Kidney (tissue), 14 donors: ENCODE data around the gene MATN4. TPM values are rescaled to one million over a fixed set of nuclear protein-coding genes. Genes with fewer than 3 reads are reported as not detected.

ENCODE experiments used
- DNase-seq, 5 donors: peaks; one replicate each; pipeline ENCODE4 v3.0.0-alpha.2; 2013 to 2020
- FAIRE-seq: peaks from 2 replicates; lab custom pipeline; 2012; peaks lifted over from hg19 to GRCh38; lab: Jason Lieb, UNC
- H3K27ac ChIP-seq, 2 donors: one replicate each; pipeline ENCODE4 v1.7.0; 2013; ENCODE audit warnings: low read depth in 2 of 2, low read length in 2 of 2, inconsistent platforms in 1 of 2
- H3K27me3 ChIP-seq: one replicate; pipeline ENCODE4 v1.7.1; 2013; ENCODE audit warnings: low read length, inconsistent platforms; ENCODE audit not compliant: control insufficient read depth, insufficient read depth
- H3K36me3 ChIP-seq, 3 donors: one replicate each; pipeline versions ENCODE4 v1.7.0 to v1.7.1; 2013; ENCODE audit warnings: low read length in 3 of 3, control low read depth in 1 of 3, inconsistent platforms in 1 of 3; ENCODE audit not compliant: insufficient read depth in 3 of 3, control insufficient read depth in 2 of 3
- H3K4me1 ChIP-seq, 3 donors: one replicate each; pipeline versions ENCODE4 v1.7.0 to v1.7.1; 2013; ENCODE audit warnings: low read length in 3 of 3, inconsistent platforms in 1 of 3, low read depth in 1 of 3; ENCODE audit not compliant: control insufficient read depth in 2 of 3, insufficient read depth in 2 of 3
- H3K4me3 ChIP-seq, 3 donors: one replicate each; pipeline versions ENCODE4 v1.7.0 to v1.8.1; 2013; ENCODE audit warnings: low read length in 3 of 3, control low read depth in 1 of 3, inconsistent platforms in 1 of 3
- H3K9ac ChIP-seq, 3 donors: one replicate each; pipeline versions ENCODE4 v1.7.0 to v1.7.1; 2013; ENCODE audit warnings: low read length in 3 of 3, control low read depth in 1 of 3, inconsistent platforms in 1 of 3
- H3K9me3 ChIP-seq, 3 donors: one replicate each; pipeline versions ENCODE4 v1.7.0 to v1.7.1; 2013; ENCODE audit warnings: low read length in 3 of 3, control low read depth in 1 of 3, inconsistent platforms in 1 of 3; ENCODE audit not compliant: control insufficient read depth in 2 of 3, insufficient read depth in 1 of 3
- CTCF ChIP-seq: IDR thresholded peaks from 3 replicates; pipeline ENCODE4 v1.5.1; 2012; ENCODE audit warnings: mild to moderate bottlenecking, moderate library complexity, borderline replicate concordance; ENCODE audit not compliant: insufficient read depth; ENCODE audit errors: extremely low read depth
- intact Hi-C: fragments of 100-400 bp; cut with DNase I; formaldehyde crosslinking; loops from one replicate; pipeline ENCODE4 v1.11.1; 2022
- polyA plus RNA-seq: library from polyadenylated mRNA; stranded (reverse); fragments of 350-450 nt; fragmentation: Illumina TruSeq; extraction: RNeasy Lipid Tissue Mini Kit (QIAGEN cat#74804); gene quantifications from one replicate; pipeline ENCODE4 v1.2.3, GENCODE V29; 2014; ENCODE audit warnings: low read depth, low replicate concordance; ENCODE audit not compliant: insufficient read depth
- total RNA-seq: library from RNA; stranded (reverse); fragmentation: NEBNext Ultra II Directional; extraction: Animal tissue kit (Norgen Biotek cat#: 25700); gene quantifications from one replicate; pipeline ENCODE4 v1.2.1, GENCODE V29; 2021
- donor health status: control.
- donor health status: control.
- donor health status: control.
- donor health status: control.
- donor health status: control.
- donor health status: DM: yes; HTN: yes; CAD: no.
- donor health status: Normal renal cell carcinoma (clear cell type).

MATN4 gene
- total and polyA plus RNA-seq, 2 donors from 2014 or later: 0.19 TPM

GRCh38 chr20:45290677-45291355, 17.3 kb downstream of the MATN4 start:
- Histone ChIP-seq H3K9me3 (no peaks in the 10 kb centered on the region), H3K9ac (no peak overlapping the region), H3K4me3 (no peak overlapping the region), H3K4me1 (no peaks in the 10 kb centered on the region), H3K27me3 (no peaks in the 10 kb centered on the region), H3K36me3 (no peaks in the 10 kb centered on the region), H3K27ac (no peak overlapping the region)
- intact Hi-C loops: no loop called here
- DNase-seq: peak; percentile 85 to 93 (median 89)
- TF ChIP-seq CTCF: peak; percentile 84
- FAIRE-seq: no peak

- intact Hi-C loops: no loop called here
Observed at GRCh38 chr20:45289942-45290676, 18.0 kb downstream of the MATN4 start.

GRCh38 chr20:45288860-45289259, 19.2 kb downstream of the MATN4 start:
- peak in 1 of 5 donors; percentile 14 for DNase-seq
- Histone ChIP-seq H3K9me3 (no peaks in the 10 kb centered on the region), H3K36me3 (no peaks in the 10 kb centered on the region), H3K4me3 (no peak overlapping the region), H3K27ac (no peak overlapping the region), H3K4me1 (no peaks in the 10 kb centered on the region), H3K9ac (no peak overlapping the region), H3K27me3 (no peaks in the 10 kb centered on the region)
- FAIRE-seq: no peak
- no peak for TF ChIP-seq CTCF
- intact Hi-C loops: no loop called here

More at GRCh38 chr20:45289942-45290676, 18.0 kb downstream of the MATN4 start:
- H3K9me3 ChIP-seq: no peaks in the 10 kb centered on the region
- H3K27ac ChIP-seq: no peak overlapping the region
- no peak overlapping the region for H3K9ac ChIP-seq
- H3K4me3 ChIP-seq: no peak overlapping the region
- DNase-seq (peak in 1 of 5 donors; percentile 28), FAIRE-seq (no peak)
- H3K27me3 ChIP-seq: no peaks in the 10 kb centered on the region
- TF ChIP-seq CTCF: no peak
- no peaks in the 10 kb centered on the region for H3K4me1 ChIP-seq
- no peaks in the 10 kb centered on the region for H3K36me3 ChIP-seq
